Measurements from ENCODE around the gene MAN1A1. TPM values are rescaled to one million over a fixed set of nuclear protein-coding genes. Genes with fewer than 3 reads are reported as not detected.

The MAN1A1 gene
- total RNA-seq, 1 experiment from 2014 or later, result 19.0 TPM

GRCh38 chr6:119273272-119274196, 76.0 kb downstream of the MAN1A1 start:
- Histone ChIP-seq H3K4me1 (ENCODE audit: insufficient read depth, low read length) (no peaks in the 10 kb centered on the region), H3K4me3 (ENCODE audit: low read length) (no peak overlapping the region), H3K9ac (ENCODE audit: low read length) (no peak overlapping the region), H2AFZ (ENCODE audit: low read length) (no peak overlapping the region), H3F3A (ENCODE audit: low read length, unreplicated experiment) (no peaks in the 10 kb centered on the region), H3K36me3 (ENCODE audit: low read depth, low read length) (peaks cover 4% of the 10 kb centered on the region; the same call in 1 of the 2 replicates), H3K27ac (ENCODE audit: low read length) (no peak overlapping the region), H3K9me3 (ENCODE audit: low read length) (no peaks in the 10 kb centered on the region), H4K20me1 (ENCODE audit: low read length) (no peaks in the 10 kb centered on the region), H3K4me2 (ENCODE audit: low read length) (no peak overlapping the region), H3K27me3 (ENCODE audit: low read length) (no peaks in the 10 kb centered on the region), H3K9me2 (replicated peaks; ENCODE audit: low read length) (no peaks in the 10 kb centered on the region), H3K79me2 (ENCODE audit: low read length) (no peaks in the 10 kb centered on the region)
- ATAC-seq (no peak), DNase-seq (no peak)
- CTCF ChIA-PET, result no interaction called here
- BruUV-seq (replicated peaks), result no TSS peak
- POLR2A ChIA-PET (ENCODE audit: unreplicated experiment), result no interaction called here
- TF ChIP-seq CTCF (conservative IDR thresholded peaks at IDR 0.05; ENCODE audit: low read depth, low read length) (no peak), EZH2phosphoT487 (IDR thresholded peaks at IDR 0.05; ENCODE audit: borderline replicate concordance, low read length) (no peak), EZH2 (IDR thresholded peaks at IDR 0.05; ENCODE audit: low read length, unreplicated experiment) (no peak)
- intact Hi-C loops (cut with micrococcal nuclease), result no loop called here

GRCh38 chr6:119270545-119270944, 79.0 kb downstream of the MAN1A1 start:
- no TSS peak for BruUV-seq (replicated peaks)
- DNase-seq, result no peak
- peaks cover 4% of the 10 kb centered on the region; the same call in 1 of the 2 replicates for H3K36me3 ChIP-seq (ENCODE audit: low read depth, low read length)
- no peaks in the 10 kb centered on the region for H3F3A ChIP-seq (ENCODE audit: low read length, unreplicated experiment)
- no peaks in the 10 kb centered on the region for H3K4me1 ChIP-seq (ENCODE audit: insufficient read depth, low read length)
- ATAC-seq, result no peak
- H3K27me3 ChIP-seq (ENCODE audit: low read length), result no peaks in the 10 kb centered on the region
- no peaks in the 10 kb centered on the region for H3K79me2 ChIP-seq (ENCODE audit: low read length)
- H4K20me1 ChIP-seq (ENCODE audit: low read length), result no peaks in the 10 kb centered on the region
- no peak overlapping the region for H3K27ac ChIP-seq (ENCODE audit: low read length)
- H3K9ac ChIP-seq (ENCODE audit: low read length), result no peak overlapping the region
- CTCF ChIA-PET, result no interaction called here
- TF ChIP-seq CTCF (conservative IDR thresholded peaks at IDR 0.05; ENCODE audit: low read depth, low read length), result no peak
- TF ChIP-seq EZH2phosphoT487 (IDR thresholded peaks at IDR 0.05; ENCODE audit: borderline replicate concordance, low read length), result no peak
- no peak for TF ChIP-seq EZH2 (IDR thresholded peaks at IDR 0.05; ENCODE audit: low read length, unreplicated experiment)
- H3K4me2 ChIP-seq (ENCODE audit: low read length), result no peak overlapping the region
- intact Hi-C loops (cut with micrococcal nuclease), result no loop called here
- H2AFZ ChIP-seq (ENCODE audit: low read length), result no peak overlapping the region
- H3K9me3 ChIP-seq (ENCODE audit: low read length), result no peaks in the 10 kb centered on the region
- POLR2A ChIA-PET (ENCODE audit: unreplicated experiment), result no interaction called here
- no peak overlapping the region for H3K4me3 ChIP-seq (ENCODE audit: low read length)
- no peaks in the 10 kb centered on the region for H3K9me2 ChIP-seq (replicated peaks; ENCODE audit: low read length)

Measured in PC-3 (cell line).